ENCODE measurements around the gene SNX25.

GRCh38 chr4:185213877-185214276, 4.5 kb downstream of the SNX25 start:
- TF ChIP-seq CTCF (IDR thresholded peaks at IDR 0.05) (no peak), POLR2AphosphoS5 (IDR thresholded peaks at IDR 0.05) (no peak), EP300 (IDR thresholded peaks at IDR 0.05) (no peak), POLR2A (IDR thresholded peaks at IDR 0.05; ENCODE audit: low read depth) (no peak)

Measured in esophagus muscularis mucosa (tissue), 4 donors.